GM18498 (cell line): ENCODE measurements around the gene DENND1A.
A peak's percentile ranks its signal among the peaks of the same experiment; 100 is the strongest.

ENCODE experiments used
- ATAC-seq: cut with Tn5 transposase; IDR thresholded peaks from one replicate; pipeline ENCODE4 v1.9.1; 2021; ENCODE audit warnings: mild to moderate bottlenecking, moderate library complexity; ENCODE audit not compliant: unreplicated experiment

Gene DENND1A

GRCh38 chr9:123696476-123696875 is 233.4 kb downstream of the DENND1A start:
- no peak for ATAC-seq

DNA sequence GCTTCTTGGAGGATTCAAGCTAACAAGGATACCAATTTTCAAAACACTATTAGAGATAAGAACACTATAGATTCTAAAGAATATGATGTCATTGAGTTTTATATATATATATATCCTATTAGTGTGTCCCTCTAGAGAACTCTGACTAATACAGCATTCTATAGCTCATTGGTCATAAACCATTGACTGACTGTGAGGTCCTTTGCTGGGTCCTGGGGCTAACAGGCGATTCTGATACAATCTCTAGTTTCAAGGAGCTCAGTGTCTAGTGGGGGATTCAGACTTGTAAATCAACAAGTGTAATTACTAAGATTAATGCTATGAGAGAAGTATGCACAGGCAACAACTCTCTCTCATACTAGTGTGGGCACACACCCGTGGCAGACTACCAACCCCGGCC is 234.5 kb downstream of the DENND1A start:
- ATAC-seq, result no peak

DNA sequence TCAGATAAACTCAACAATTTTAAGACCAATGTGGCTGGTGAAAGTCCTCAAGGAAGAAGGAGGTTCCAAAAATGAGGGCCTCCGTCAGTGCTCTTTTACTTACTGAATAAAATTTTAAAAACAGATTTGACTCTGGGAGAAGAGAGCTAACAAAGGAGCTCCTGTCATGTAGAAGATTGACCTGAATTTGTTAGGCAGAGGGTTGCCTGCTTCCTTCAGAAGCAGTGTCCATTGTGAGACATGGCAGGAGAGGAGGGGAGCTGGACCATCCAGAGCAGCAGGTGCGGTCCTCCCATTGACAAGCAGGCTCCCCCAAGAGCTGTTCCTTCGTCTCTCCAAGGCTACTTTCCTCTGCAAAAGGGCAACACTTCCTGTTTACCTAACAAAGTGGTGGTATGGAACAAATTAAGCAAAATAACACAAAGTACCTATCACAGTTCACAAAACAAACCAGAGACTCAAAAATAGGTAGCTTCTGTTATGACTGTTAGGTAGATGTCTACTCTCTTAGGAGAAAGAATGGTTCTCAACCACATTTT is 238.1 kb downstream of the DENND1A start:
- no peak for ATAC-seq

- ATAC-seq, result no peak
Observed at GRCh38 chr9:123689701-123690428, 240.1 kb downstream of the DENND1A start.

DNA sequence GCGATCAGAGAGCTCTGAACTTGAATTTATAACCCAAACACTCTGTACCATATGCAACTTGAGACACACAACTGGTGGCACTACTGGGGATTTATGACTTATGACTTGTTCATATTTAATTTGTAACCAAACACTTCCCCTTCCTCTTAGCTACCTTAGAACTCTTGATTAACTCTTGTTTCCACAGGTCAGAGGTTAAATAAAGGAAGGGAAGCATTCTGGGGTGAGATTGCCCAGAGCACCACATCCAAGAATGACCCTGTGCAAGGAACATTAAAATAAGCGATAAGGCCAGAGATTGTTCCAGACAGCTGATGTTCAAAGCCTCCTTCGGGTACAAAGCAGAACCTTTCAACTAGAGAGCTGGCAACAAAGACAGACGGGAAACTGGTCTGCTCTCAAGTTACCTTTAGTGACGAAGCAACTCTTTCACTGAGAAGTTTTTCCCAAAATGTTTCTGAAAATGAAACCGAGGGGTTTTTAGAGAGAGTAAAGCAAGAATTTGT is 242.6 kb downstream of the DENND1A start:
- no peak for ATAC-seq

- no peak for ATAC-seq
Observed at GRCh38 chr9:123686829-123687192, 243.1 kb downstream of the DENND1A start.

DNA sequence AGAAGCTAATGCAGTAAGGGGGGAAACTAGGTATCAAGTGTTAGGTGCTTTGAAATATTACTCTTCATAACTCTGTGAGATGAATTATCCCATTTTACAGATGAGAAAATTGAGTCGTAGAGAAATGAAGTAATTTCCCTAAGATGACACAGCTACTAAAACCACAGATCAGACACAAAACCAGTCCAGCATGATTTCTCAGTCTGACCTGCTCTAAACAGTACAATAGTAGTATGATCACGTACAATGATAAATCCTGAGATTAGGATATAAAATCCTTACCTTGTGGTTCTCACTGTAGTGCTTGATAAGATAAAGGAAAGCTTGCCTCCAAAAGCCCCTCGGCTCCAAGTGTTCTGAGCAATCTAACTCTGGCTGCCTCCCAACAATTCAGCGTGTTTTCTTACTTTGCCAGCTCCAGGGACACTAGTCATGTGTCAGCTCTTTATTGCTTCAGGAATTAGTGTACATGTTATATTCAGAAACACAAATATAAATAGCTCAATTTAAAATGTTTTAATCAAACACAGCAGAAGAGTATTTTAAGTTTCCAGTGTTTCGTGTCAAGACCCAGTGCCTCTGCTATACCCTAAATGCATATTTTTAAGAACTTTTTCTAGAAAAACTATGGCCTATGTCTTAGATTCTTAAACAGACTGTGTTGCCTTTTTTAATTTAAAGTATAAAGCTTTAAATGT is 243.6 kb downstream of the DENND1A start:
- no peak for ATAC-seq

- no peak for ATAC-seq
Observed at GRCh38 chr9:123685489-123686083, 244.3 kb downstream of the DENND1A start.

GRCh38 chr9:123684393-123685149 is 245.4 kb downstream of the DENND1A start:
- ATAC-seq, result no peak

GRCh38 chr9:123682746-123683145 is 247.2 kb downstream of the DENND1A start:
- ATAC-seq, result no peak

DNA sequence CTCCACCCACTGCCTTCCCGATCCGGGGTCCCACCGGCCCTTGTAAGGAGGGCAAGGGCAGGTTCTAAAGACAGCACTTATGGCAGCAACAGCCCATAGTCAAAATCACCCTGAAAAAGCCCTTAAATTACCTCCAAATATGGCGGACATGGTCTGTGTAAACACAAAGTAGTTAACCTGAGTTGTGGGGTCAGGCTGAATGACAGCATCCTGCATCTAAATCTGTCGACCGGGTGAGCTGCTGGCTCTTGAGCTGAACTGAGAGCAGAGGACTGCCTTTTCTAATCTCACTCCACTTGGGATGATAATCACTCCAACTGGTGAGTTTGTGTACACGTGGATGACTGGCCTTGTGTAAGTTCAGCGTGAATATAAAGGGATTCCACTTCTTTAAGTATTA is 249.6 kb downstream of the DENND1A start:
- no peak for ATAC-seq

- ATAC-seq, result peak; percentile 94
Observed at GRCh38 chr9:123679330-123679987, 250.5 kb downstream of the DENND1A start.

DNA sequence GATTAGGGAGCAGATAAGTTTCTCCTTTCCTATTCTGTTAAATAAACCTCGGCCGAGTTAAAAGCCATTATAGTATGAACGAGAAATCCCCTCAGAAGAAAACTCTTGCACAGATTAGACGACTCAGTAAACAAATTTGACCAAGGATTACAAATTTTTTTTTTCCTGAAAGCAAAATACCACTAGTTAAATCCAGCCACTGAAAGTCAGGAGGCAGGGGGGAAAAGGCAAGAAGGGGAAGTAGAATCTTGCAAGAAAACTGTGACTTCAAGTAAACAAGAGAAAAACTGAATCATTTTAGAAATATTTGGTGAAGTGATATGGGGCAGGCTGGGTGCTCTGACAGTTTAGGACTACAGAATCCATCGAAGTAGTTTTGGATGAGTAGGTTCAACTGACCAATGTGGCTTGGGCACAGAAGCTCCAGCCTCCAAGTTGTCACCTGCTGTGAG is 251.0 kb downstream of the DENND1A start:
- ATAC-seq, result no peak

GRCh38 chr9:123678038-123678877 is 251.7 kb downstream of the DENND1A start:
- ATAC-seq, result no peak

DNA sequence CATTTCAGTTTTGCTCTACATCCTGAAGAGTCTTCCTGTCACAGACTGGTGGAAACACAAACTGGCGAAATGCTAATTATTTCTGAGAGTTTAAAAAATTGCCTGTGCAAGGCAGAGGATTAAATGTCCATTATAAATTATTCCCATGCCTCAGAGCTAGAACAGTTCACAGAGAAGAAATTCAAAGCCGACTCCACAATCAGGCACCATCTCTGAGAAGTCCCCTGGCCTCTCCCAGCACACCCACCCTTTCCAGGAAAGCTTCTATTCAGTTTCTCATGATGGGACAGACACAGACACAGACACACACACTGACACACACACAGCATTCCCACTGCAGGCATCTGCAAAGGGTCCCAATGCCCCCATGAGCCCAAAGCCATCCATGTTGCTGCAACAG is 253.1 kb downstream of the DENND1A start:
- no peak for ATAC-seq

GRCh38 chr9:123669346-123669745 is 260.6 kb downstream of the DENND1A start:
- no peak for ATAC-seq

DNA sequence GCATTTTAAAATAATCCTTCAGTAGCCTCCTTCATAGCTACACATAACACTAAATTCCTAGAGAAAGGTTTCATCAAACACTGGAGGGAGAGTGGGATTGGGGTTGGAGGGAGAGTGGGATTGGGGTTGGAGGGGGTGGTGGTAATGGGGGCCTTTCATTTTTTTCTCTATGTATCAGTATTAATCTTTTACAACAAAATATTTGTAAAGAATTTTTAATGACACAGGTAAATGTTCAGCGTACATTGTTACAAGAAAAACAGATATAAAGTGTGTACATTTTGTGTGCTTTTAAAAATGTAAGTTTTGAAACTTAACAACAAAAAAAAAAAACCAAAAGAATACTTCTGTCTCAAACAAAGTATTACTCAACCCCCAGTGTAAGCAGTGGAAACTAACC is 266.4 kb downstream of the DENND1A start:
- ATAC-seq, result no peak

- no peak for ATAC-seq
Observed at GRCh38 chr9:123662057-123662776, 267.7 kb downstream of the DENND1A start.
